A204.1 (cell line): ENCODE data around the gene GSS.

Experiments
- FAIRE-seq: peaks from 2 replicates; lab custom pipeline; 2012; peaks lifted over from hg19 to GRCh38; lab: Jason Lieb, UNC

Gene GSS

DNA sequence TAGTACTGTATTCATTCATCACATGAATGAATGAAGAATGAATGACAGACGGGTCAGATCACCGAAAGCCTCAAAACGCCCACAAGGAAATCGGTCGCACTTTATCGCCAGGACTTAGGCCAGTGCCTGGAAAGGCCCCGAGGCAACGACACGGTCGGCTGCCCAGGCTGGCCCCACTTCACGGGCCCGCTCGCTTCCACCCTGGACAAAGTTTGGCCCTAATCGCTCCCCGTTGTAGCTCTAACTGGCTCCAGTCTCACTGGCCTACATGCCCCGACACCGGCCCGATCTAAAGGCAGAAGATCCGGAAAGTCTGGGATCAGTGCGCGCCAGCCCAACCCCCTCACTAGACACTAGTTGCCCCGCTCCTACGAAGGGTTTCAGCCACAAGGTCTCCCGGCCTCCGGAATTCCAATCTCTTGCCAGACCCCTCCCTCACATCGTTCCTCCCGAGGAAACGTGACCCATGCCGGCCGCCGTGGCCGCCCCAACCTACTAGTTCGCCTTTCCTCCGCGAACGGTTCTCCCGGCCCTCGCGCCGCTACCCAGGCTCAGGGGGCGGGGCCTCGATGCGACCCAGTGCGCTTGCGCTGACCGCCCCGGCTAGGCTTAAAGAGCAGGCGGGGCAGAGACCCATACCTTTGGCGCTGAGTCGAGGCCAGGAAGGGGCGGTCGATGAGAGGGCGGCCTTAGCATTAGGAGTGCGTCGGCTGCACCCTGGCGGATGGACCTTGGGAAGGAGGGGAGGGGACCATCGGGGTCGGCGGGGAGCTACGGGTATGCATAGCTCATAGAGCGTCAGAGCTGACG, at the start of gene GSS, which contains the start of gene MYH7B:
TSS of gene GSS (minus strand) at position 576 of the 810 bp plus-strand sequence. CDS start 3,954 bp downstream, outside the sequence.
TSS of gene MYH7B (plus strand) at position 638 of the 810 bp plus-strand sequence. CDS start 22,138 bp downstream, outside the sequence.
- FAIRE-seq: peak; percentile 88

DNA sequence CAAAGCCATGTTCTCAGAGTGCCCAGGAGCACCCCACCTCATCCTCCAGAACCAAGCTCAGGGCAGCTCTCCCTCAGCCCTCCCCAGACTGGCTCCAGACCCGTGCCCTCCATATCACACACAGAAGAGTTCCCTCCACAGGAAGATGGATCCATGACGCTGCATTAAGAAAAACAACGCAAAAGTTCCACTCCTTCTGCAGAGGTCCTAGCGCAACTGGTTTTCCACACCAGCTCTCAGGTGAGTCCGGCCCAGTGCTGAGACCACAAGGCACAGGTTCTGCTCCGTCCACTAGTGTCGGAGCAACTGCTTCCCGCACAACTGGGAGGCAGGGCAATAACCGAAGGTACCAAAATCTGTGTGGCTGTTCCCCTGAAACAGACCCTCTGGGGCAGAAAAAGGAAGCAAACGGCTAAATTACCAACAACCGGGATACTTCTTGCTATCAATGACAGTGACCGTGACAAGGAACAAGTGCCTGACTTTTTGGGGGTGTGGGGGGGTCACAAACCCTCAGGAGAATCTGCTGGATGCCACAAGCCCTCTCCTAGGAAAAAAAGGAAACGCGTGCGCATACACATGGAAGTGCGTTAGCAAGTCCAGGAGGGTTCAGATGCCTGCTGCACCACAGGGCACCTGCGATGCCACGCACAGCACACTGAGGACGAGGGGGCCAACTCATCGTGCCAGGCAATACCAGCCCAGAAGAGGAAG, 49.3 kb upstream of the GSS start:
- FAIRE-seq: no peak

GRCh38 chr20:35004051-35004725, 48.6 kb upstream of the GSS start:
- FAIRE-seq: no peak

DNA sequence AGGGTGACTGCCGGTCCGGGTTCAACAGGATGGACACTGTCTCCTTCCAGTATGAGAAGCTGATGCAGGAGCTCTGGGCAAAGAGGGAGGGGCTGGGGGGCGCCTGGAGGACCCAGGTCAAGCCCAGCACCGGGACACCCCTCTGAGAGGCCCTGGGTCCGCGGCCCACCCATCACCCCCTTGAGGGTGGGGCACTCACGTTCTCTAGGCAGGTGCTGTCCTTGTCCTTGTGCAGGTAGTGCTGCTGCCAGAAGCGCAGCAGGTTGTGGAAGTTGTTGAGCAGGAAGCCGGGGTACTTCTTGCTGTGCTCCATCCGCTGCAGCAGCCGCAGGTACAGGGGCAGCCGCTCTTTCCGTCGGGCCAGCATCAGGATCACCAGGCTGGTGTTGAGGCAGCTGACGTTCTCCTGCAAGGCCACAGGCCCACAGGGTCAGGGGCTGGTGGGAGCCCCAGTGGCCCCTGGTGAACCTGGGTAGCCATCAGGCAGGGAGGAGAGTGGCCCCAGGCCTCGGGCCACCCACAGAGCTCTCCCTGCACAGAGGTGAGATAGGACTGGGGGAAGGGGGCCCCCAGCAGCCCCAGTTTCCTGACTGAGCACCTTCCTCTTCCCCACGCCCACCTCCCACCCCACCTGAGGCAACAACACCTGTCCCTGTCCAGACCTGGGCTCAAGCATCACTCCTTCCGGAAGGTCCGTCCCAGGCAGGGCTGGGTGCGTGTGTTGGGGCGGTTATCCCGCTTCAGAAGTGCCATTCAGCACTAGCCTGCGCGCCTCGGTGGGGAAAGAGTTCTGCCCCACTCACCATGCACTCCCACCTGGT, 47.8 kb upstream of the GSS start:
- no peak for FAIRE-seq

DNA sequence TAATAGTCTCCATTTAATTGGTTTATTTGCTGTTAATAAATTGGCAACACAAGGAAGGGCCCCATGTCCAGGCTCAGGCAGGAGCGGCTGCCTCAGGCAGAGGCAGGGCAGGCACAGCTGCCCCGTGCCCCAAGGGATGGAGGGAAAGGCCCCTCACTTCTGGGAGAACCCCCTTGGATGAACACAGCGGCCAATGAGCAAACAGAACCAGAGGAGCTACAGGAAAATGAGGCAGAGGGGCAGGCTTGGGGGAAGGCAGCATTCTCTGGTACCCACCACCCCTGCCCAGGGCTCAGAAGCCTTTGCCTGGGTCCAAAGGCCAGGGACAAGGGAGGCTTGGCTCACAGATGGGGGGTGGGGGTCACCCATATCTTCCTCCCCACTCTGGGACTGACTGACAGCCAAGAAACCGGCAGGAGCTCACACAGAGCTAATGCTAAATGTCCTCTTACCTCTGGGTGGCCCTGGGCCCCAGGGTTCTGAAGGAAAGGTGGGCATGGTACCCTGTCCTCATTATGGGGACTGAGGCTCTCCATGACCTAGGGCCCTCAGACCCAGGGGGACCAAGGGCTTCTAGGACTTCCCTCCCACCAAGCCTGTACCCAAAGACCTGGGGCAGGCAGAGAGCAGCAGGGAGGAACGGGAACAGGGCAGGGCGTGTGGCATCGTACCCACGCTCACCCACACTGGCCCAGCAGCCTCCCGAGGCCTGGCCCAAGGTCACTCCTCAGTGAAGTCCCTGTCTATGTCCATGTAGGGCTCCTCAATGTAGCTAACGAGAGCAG, 47.0 kb upstream of the GSS start:
- FAIRE-seq: no peak

GRCh38 chr20:35001596-35002362, 46.2 kb upstream of the GSS start:
- no peak for FAIRE-seq

- no peak for FAIRE-seq
These were observed 45.5 kb upstream of the GSS start for GRCh38 chr20:35000922-35001595.

GRCh38 chr20:35000311-35000921, 44.8 kb upstream of the GSS start:
- FAIRE-seq: no peak

DNA sequence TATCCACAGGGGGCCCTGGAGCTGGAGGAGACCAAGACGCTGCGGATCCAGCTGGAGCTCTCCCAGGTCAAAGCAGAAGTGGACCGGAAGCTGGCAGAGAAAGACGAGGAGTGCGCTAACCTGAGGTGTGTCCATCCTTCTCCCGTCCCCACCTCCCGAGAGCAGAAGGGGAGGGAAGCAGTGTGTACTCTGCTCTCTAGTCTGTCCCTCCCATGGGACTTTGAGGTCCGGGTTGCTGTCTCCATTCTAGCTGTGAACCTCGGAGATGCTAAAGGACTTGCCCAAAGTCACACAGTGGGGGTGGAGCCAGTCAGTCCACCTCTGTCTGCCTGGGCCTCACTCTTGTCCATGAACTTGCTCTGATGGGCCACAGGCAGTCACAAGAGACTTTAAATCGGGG, 44.2 kb upstream of the GSS start:
- no peak for FAIRE-seq

GRCh38 chr20:34999021-34999451, 43.4 kb upstream of the GSS start:
- no peak for FAIRE-seq

DNA sequence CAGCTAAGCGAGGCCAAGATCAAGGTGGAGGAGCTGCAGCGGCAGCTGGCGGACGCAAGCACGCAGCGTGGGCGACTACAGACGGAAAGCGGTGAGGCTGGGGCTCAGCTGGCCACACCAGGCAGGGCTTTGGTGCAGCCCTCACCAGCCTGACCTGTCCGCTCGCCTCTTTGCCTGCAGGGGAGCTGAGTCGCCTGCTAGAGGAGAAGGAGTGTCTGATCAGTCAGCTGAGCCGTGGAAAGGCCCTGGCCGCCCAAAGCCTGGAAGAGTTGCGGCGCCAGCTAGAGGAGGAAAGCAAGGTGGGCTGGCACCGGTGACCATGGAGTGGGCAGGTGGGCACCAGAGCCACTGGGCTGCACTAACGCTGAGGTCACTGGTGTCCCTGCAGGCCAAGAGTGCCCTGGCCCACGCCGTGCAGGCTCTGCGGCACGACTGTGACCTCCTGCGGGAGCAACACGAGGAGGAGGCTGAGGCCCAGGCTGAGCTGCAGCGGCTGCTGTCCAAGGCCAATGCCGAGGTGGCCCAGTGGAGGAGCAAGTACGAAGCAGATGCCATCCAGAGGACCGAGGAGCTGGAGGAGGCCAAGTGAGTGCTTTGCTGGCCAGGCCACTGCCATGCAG, 42.8 kb upstream of the GSS start:
- no peak for FAIRE-seq

DNA sequence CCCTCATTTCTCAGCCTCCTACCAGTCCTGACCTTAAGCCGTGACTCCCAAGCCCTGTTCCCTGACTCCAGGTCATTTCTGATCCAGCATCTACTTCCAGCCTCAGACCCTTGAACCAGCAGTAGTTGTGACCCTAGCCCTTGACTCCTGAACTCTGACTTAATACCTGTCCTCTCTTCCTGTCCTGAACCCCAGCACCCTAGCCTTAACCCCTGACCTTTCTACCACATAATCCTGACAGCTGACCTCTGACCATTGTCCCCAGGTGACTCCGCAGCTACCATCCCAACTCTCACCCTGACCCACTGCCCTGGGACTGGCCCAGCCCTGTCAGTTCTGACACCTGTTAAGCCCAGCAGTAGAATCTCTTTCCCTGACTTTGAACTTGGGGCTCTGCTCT, 42.2 kb upstream of the GSS start:
- FAIRE-seq: no peak

GRCh38 chr20:34997131-34997561, 41.5 kb upstream of the GSS start:
- FAIRE-seq: no peak

GRCh38 chr20:34996243-34997028, 40.8 kb upstream of the GSS start:
- no peak for FAIRE-seq

GRCh38 chr20:34995696-34996095, 40.1 kb upstream of the GSS start:
- no peak for FAIRE-seq

- no peak for FAIRE-seq
These were observed 39.6 kb upstream of the GSS start for GRCh38 chr20:34995192-34995591.

DNA sequence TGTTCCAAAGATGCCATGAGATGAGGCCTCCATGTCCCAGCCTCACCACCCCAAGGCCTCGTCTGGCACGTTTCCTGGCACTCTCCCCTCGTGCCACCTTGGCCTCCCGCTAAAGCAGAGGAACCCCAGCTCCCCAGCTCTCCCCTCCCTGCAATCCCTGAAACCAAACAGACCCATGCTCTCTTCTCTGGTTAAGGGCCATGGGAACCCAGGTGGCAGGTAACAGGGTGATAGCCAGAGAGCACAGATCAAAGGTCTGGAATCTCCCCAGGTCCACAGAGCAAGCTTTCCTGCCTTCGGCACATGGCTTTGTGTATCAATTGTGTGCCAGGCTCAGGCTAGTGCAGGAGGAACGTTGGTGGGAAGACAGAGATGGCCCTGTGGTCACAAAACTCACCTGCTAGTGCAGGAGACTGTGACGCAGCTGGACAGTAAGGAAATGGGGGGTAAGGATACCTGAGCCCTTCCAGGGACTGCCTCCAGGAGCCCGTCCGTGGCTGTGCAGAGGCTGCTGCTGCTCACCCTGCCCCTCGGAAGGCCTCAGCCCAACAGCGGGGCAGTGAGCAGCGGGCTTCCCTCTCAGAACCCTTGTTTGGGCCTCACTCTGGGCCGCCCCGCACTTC, 39.0 kb upstream of the GSS start:
- no peak for FAIRE-seq
